Urinary bladder (tissue), 4 donors: ENCODE data around the gene HMCN1. TPM values are rescaled to one million over a fixed set of nuclear protein-coding genes. Genes with fewer than 3 reads are reported as not detected.
"Not testable (repeated sequence)": the region's sequence is repeated elsewhere in the genome, so short reads cannot be mapped to it uniquely, and the experiment has no call there.

Experiments used
- DNase-seq: peaks from one replicate; pipeline ENCODE4 v3.0.0-alpha.2; 2015; ENCODE audit errors: extremely low spot score
- H3K27ac ChIP-seq: one replicate; pipeline ENCODE4 v1.5.1; 2013; ENCODE audit warnings: low read depth, mild to moderate bottlenecking, moderate library complexity
- H3K36me3 ChIP-seq: one replicate; pipeline ENCODE4 v1.6.1; 2013; ENCODE audit warnings: mild to moderate bottlenecking, moderate library complexity; ENCODE audit not compliant: insufficient read depth
- H3K4me1 ChIP-seq: one replicate; pipeline ENCODE4 v1.6.1; 2013; ENCODE audit warnings: mild to moderate bottlenecking, moderate library complexity; ENCODE audit not compliant: insufficient read depth
- H3K4me3 ChIP-seq: one replicate; pipeline ENCODE4 v1.5.1; 2013; ENCODE audit warnings: low read depth, low read length
- WGBS: extraction: QIAGEN DNeasy Blood & Tissue Kit; methylation state at CpG from one replicate; pipeline ENCODE4 v1.1.7; 2013; 5-methylcytosine and 5-hydroxymethylcytosine counted together
- polyA plus RNA-seq: library from polyadenylated mRNA; stranded (reverse); fragments of 200-250 nt; gene quantifications from one replicate; pipeline ENCODE4 v1.2.3, GENCODE V29; 2013
- total RNA-seq: library from RNA; depleted of rRNA; stranded (reverse); fragments of >200 nt; gene quantifications from one replicate; pipeline ENCODE4 v1.2.3, GENCODE V29; 2014
- donor health status: healthy with polysubstance abuse.
- donor health status: healthy.

HMCN1 gene
- total and polyA plus RNA-seq, 2 donors, result 2.5 to 36.9 TPM

GRCh38 chr1:186164773-186165172 lies 430.6 kb downstream of the HMCN1 start:
- Histone ChIP-seq H3K4me3 (no peak overlapping the region), H3K4me1 (no peaks in the 10 kb centered on the region), H3K36me3 (no peaks in the 10 kb centered on the region), H3K27ac (no peak overlapping the region)
- WGBS, result 85% methylated on average over 3 of the region's 3 CpGs
- no peak for DNase-seq

GRCh38 chr1:186165303-186165702 lies 431.1 kb downstream of the HMCN1 start:
- Histone ChIP-seq H3K4me1 (no peaks in the 10 kb centered on the region), H3K27ac (no peak overlapping the region), H3K36me3 (no peaks in the 10 kb centered on the region), H3K4me3 (no peak overlapping the region)
- WGBS, result 92% methylated on average over 1 of the region's 1 CpG
- DNase-seq, result no peak

GRCh38 chr1:186167096-186167668 lies 433.0 kb downstream of the HMCN1 start:
- 94% methylated on average over 5 of the region's 5 CpGs for WGBS
- no peaks in the 10 kb centered on the region for H3K36me3 ChIP-seq
- DNase-seq, result no peak

GRCh38 chr1:186175588-186175987 lies 441.4 kb downstream of the HMCN1 start:
- H3K4me1 ChIP-seq, result no peaks in the 10 kb centered on the region
- no peaks in the 10 kb centered on the region for H3K36me3 ChIP-seq
- no peak for DNase-seq
- WGBS, result 48% methylated on average over 4 of the region's 4 CpGs
- no peak overlapping the region for H3K27ac ChIP-seq
- H3K4me3 ChIP-seq, result no peak overlapping the region

More at GRCh38 chr1:186167096-186167668, 433.0 kb downstream of the HMCN1 start:
- H3K27ac ChIP-seq, result no peak overlapping the region
- no peak overlapping the region for H3K4me3 ChIP-seq
- no peaks in the 10 kb centered on the region for H3K4me1 ChIP-seq

- no peaks in the 10 kb centered on the region for H3K4me1 ChIP-seq
- H3K36me3 ChIP-seq, result no peaks in the 10 kb centered on the region
- no peak overlapping the region for H3K4me3 ChIP-seq
- WGBS, result 91% methylated on average over 5 of the region's 5 CpGs
- no peak overlapping the region for H3K27ac ChIP-seq
- DNase-seq, result no peak
Observed at GRCh38 chr1:186178426-186179043, 444.3 kb downstream of the HMCN1 start.

- Histone ChIP-seq H3K4me1 (no peaks in the 10 kb centered on the region), H3K36me3 (no peaks in the 10 kb centered on the region), H3K4me3 (no peak overlapping the region), H3K27ac (no peak overlapping the region)
- DNase-seq, result no peak
- 75% methylated on average over 3 of the region's 3 CpGs for WGBS
Observed at GRCh38 chr1:186179231-186179630, 445.0 kb downstream of the HMCN1 start.

GRCh38 chr1:186183219-186183618 lies 449.0 kb downstream of the HMCN1 start:
- Histone ChIP-seq H3K36me3 (no peaks in the 10 kb centered on the region), H3K4me3 (no peak overlapping the region), H3K27ac (no peak overlapping the region), H3K4me1 (no peaks in the 10 kb centered on the region)
- DNase-seq, result no peak
- 98% methylated on average over 1 of the region's 1 CpG for WGBS

GRCh38 chr1:186183970-186184628 lies 449.9 kb downstream of the HMCN1 start:
- no peaks in the 10 kb centered on the region for H3K36me3 ChIP-seq
- H3K4me1 ChIP-seq, result no peaks in the 10 kb centered on the region
- no peak overlapping the region for H3K27ac ChIP-seq
- DNase-seq, result no peak
- whole genome bisulfite sequencing, result 58% methylated on average over 5 of the region's 5 CpGs
- no peak overlapping the region for H3K4me3 ChIP-seq

GRCh38 chr1:186186251-186186650 lies 452.1 kb downstream of the HMCN1 start:
- H3K4me1 ChIP-seq, DNase-seq, H3K4me3 ChIP-seq, H3K36me3 ChIP-seq, H3K27ac ChIP-seq: not testable (repeated sequence)
- 83% methylated on average over 6 of the region's 6 CpGs for WGBS

GRCh38 chr1:186187601-186188000 lies 453.4 kb downstream of the HMCN1 start:
- H3K4me3 ChIP-seq, result no peak overlapping the region
- DNase-seq, result no peak
- H3K36me3 ChIP-seq, result no peaks in the 10 kb centered on the region
- WGBS, result 93% methylated on average over 5 of the region's 5 CpGs
- no peak overlapping the region for H3K27ac ChIP-seq
- no peaks in the 10 kb centered on the region for H3K4me1 ChIP-seq

- Histone ChIP-seq H3K27ac (no peak overlapping the region), H3K36me3 (no peaks in the 10 kb centered on the region), H3K4me3 (no peak overlapping the region), H3K4me1 (no peaks in the 10 kb centered on the region)
- DNase-seq, result no peak
- 75% methylated on average over 3 of the region's 3 CpGs for WGBS
Observed at GRCh38 chr1:186188004-186188539, 453.9 kb downstream of the HMCN1 start.

GRCh38 chr1:186188736-186189135 lies 454.5 kb downstream of the HMCN1 start:
- Histone ChIP-seq H3K4me1 (no peaks in the 10 kb centered on the region), H3K4me3 (no peak overlapping the region), H3K36me3 (no peaks in the 10 kb centered on the region), H3K27ac (no peak overlapping the region)
- WGBS, result 89% methylated on average over 2 of the region's 2 CpGs
- no peak for DNase-seq

GRCh38 chr1:186189156-186189555 lies 455.0 kb downstream of the HMCN1 start:
- no peaks in the 10 kb centered on the region for H3K36me3 ChIP-seq
- H3K27ac ChIP-seq, result no peak overlapping the region
- H3K4me3 ChIP-seq, result no peak overlapping the region
- no peak for DNase-seq
- 89% methylated on average over 3 of the region's 3 CpGs for WGBS
- no peaks in the 10 kb centered on the region for H3K4me1 ChIP-seq

- WGBS, result 70% methylated on average over 2 of the region's 2 CpGs
- Histone ChIP-seq H3K27ac (no peak overlapping the region), H3K4me3 (no peak overlapping the region), H3K4me1 (no peaks in the 10 kb centered on the region), H3K36me3 (no peaks in the 10 kb centered on the region)
- DNase-seq, result no peak
Observed at GRCh38 chr1:186191511-186191910, 457.3 kb downstream of the HMCN1 start.
